HG03139 (cell line): Measurements from ENCODE around the gene CKLF.

ENCODE experiments used
- ATAC-seq: cut with Tn5 transposase; IDR thresholded peaks from one replicate; pipeline ENCODE4 v1.9.1; 2021; ENCODE audit not compliant: unreplicated experiment

The CKLF gene

GRCh38 chr16:66541388-66542355 is 10.7 kb upstream of the CKLF start:
- no peak for ATAC-seq

DNA sequence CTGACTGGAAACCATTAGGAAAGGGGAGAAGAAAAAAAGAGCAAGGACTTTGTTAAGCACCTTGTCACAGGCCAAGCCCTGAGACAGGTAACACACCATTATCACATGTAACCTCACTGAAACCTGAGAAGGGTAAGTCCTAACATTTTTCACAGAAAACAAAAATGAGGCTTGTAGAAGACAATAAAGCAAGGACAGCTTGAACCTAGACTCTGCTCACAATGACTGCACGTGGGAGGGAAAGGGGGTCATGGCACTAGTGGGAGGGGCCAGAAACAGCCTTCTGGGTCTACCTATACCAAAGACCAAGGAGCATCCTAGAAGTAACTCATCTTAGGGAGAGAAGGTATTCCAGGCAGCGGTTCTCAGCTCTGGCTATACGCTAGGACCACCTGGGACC is 10.0 kb upstream of the CKLF start:
- ATAC-seq: no peak

- ATAC-seq: no peak
These were observed 8.8 kb upstream of the CKLF start for GRCh38 chr16:66543541-66543940.

- no peak for ATAC-seq
These were observed 8.2 kb upstream of the CKLF start for GRCh38 chr16:66544016-66544757.

- no peak for ATAC-seq
These were observed 5.0 kb upstream of the CKLF start for GRCh38 chr16:66547101-66547989.

DNA sequence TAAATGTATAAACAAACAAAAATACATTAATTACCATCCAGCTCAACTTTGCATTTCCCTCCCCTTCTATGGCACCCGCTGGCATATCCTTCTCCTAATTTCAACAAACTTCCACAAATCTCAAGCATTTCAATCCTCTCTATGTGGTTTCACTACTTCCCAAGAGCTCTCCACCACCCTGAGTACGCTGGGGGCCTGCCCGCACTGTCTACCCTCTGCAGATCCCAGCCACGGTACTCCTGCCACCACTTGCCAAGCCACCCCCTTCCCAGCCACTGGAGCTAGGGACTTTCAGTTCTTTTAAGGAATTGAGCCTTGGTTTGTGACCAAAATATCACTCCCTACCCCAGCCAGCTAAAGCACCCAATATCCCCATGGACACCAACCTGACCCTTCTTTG is 4.3 kb upstream of the CKLF start:
- no peak for ATAC-seq

DNA sequence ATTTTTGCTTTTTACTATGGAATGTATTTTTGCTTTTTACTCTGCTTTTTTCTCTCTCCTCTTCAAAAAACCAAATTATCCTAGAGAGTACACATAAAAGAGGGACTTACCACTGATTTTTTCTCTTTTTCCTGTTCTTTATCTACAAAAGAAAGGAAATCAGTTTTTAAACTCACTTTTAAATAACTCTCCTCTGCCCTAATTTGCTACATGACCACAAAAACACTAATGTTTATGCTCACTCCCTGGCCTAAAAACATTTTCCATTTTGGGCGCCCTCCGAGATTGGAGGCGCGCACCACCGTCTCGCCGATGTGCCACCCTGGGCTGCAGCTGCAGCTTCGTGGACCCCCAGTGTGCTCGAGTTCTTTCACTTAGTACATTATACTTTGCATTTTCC is 3.5 kb upstream of the CKLF start:
- ATAC-seq: no peak

GRCh38 chr16:66549284-66550131 is 2.9 kb upstream of the CKLF start, which contains the start of gene TK2:
Gene TK2, minus strand, starts transcription at chr16:66550122. Its CDS starts 61 bp downstream, at chr16:66550061.
- ATAC-seq: no peak

GRCh38 chr16:66551348-66551759 is 1.0 kb upstream of the CKLF start:
- ATAC-seq: no peak

DNA sequence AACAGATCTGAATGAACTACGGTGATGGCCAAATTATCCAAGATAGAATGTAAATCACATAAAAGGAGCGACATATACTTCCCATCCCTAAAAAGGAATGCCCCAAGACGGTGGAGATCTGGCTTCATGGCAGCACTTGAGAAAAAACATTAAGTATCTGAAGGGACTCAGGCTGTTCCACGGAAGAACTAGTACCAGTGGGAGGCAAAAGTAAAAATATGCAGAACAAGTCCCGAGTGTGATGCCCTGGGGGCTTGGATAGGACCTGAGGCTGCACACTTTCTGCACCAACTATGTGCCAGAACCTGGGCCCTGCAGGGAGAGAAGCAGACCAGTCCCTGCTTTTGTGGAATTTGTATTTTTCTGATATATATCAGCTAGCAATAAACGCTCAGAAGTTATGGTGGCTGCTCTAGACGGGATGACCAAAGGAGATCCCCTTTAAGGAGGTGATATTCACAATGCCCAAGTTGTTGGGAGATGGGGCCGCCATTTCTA is 539 bp upstream of the CKLF start:
- ATAC-seq: no peak

GRCh38 chr16:66553223-66553622 is 847 bp downstream of the CKLF start:
- no peak for ATAC-seq

GRCh38 chr16:66554021-66554420 is 1.6 kb downstream of the CKLF start:
- no peak for ATAC-seq

DNA sequence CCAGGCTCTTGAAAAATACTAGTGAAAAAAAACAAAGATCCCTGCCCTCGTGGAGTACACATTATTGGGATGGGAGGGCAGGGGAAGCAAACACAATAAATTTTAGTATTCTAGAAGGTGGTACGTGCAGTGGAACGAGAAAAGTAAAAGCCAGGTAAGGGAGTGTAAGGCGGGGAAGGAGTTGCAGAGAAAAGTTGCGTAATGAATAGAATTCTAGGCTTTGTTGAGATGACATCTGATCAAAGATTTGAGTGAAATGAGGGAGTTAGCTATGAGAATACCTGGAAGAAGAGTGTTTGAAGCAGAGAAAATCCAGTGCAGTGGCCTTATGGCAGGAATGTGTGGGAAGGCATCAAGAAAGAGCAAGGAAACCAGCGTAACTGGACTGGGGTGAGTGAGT is 2.1 kb downstream of the CKLF start:
- no peak for ATAC-seq

GRCh38 chr16:66560107-66560506 is 7.7 kb downstream of the CKLF start:
- no peak for ATAC-seq

GRCh38 chr16:66561381-66562080 is 9.2 kb downstream of the CKLF start:
- no peak for ATAC-seq

- no peak for ATAC-seq
These were observed 10.0 kb downstream of the CKLF start for GRCh38 chr16:66562409-66562808.

DNA sequence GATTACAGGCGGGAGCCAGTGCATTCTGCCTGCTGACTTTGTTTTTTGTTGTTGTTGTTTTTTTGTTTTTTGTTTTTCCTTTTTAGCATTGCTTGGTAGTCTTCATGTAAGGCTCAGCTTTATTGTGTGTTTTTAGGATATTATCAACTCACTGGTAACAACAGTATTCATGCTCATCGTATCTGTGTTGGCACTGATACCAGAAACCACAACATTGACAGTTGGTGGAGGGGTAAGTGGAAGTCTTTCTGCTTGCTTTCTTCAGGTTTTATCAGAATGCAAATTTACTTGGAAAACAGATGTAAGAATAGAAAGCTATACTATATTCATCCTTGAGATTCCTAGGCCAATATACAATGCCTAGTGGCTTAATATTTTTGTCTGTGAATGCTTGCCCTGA is 10.6 kb downstream of the CKLF start:
- no peak for ATAC-seq

DNA sequence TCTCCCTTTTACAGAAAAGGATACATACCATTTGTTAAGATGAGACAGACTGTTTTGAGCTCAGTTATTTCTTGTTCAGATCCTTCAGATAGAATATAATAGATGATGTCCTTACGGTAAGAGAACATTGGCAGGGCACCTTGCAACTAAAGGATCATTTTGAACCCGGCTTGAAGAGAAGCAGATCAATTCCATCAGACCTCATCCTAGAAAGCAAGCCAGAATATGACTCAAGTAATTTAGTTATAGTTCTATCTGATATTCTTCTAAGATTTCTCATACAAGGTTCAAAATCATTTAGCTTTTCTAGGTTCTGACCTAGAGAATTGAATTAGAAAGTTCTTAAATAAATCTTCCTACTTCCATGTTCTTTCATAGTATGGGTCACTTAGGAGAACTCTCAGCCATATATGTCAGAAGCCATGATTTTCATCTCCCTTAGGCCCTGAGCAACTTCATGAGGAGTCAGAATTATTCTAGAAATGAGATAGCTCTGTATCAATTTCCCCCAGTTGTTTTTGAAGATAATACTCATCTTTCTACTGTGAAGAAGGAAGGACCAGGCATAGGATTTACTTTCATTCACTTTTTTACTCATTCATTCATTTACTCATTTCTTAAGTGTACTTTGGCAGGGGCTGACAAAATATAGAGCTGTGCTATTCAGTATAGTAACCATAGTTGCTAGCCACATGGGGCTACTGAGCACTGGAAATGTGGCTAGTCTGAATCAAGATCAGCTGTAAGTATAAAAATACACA is 11.4 kb downstream of the CKLF start:
- ATAC-seq: no peak
